GM12878 (cell line): ENCODE results near the gene SOX6. TPM values are rescaled to one million over a fixed set of nuclear protein-coding genes. Genes with fewer than 3 reads are reported as not detected.

Experiments used
- ATAC-seq: fragments of 200-7000 bp; cut with Tn5 transposase; 3 replicates; pipeline ENCODE4 v1.9.1; 2020; ENCODE audit warnings: mild to moderate bottlenecking, moderate library complexity
- BruUV-seq: library from RNA; stranded (reverse); fragments of 400-500 nt; replicated peaks from 2 replicates; lab custom pipeline; 2021; lab: Mats Ljungman, UMichigan
- CTCF ChIA-PET: fragments of 300-600 bp; sonication (Branson Sonifier 250); formaldehyde crosslinking; extraction: SDS; loops from one replicate; lab custom pipeline; 2021; ENCODE audit warnings: inconsistent platforms; lab: Yijun Ruan, JAX
- POLR2A ChIA-PET: fragments of 350-600 bp; formaldehyde crosslinking; extraction: SDS; loops from one replicate; lab custom pipeline; 2021; ENCODE audit warnings: inconsistent platforms; lab: Charles Lee
- RAD21 ChIA-PET: fragments of 300-600 bp; sonication (Branson Sonifier 250); formaldehyde crosslinking; loops from one replicate; lab custom pipeline; 2023; ENCODE audit warnings: antibody characterized with exemption; ENCODE audit not compliant: unreplicated experiment; lab: Charles Lee
- SMC1A ChIA-PET: fragments of 300-600 bp; sonication (Branson Sonifier 250); formaldehyde crosslinking; loops from one replicate; lab custom pipeline; 2023; ENCODE audit not compliant: unreplicated experiment, uncharacterized antibody; lab: Charles Lee
- DNase-seq: peaks from one replicate; pipeline ENCODE4 v3.0.0-alpha.2; 2011; ENCODE audit warnings: low read depth, low spot score
- FAIRE-seq: peaks from 3 replicates; lab custom pipeline; 2011; peaks lifted over from hg19 to GRCh38; lab: Jason Lieb, UNC
- H2AFZ ChIP-seq: 2 replicates; pipeline ENCODE4 v1.6.0; 2011; ENCODE audit warnings: low read depth, low read length, control low read depth; ENCODE audit not compliant: control insufficient read depth
- H3K27ac ChIP-seq: 2 replicates; pipeline ENCODE4 v1.5.1; 2011; ENCODE audit warnings: control low read depth; ENCODE audit not compliant: control insufficient read depth, insufficient read depth
- H3K27me3 ChIP-seq, 2 experiments: replicated peaks in 1 of 2; 2 replicates each; pipeline versions ENCODE4 v1.6.0 to v1.6.1; 2011; ENCODE audit warnings: low read length in 1 of 2; ENCODE audit not compliant: control insufficient read depth in 2 of 2, insufficient read depth in 2 of 2
- H3K36me3 ChIP-seq, 2 experiments: 2 replicates each; pipeline ENCODE4 v1.5.1; 2011; ENCODE audit warnings: low read length in 1 of 2; ENCODE audit not compliant: control insufficient read depth in 2 of 2, insufficient read depth in 2 of 2
- H3K4me1 ChIP-seq: 2 replicates; pipeline ENCODE4 v1.6.1; 2011; ENCODE audit warnings: mild to moderate bottlenecking, low read length, moderate library complexity, mixed read lengths; ENCODE audit not compliant: control insufficient read depth, insufficient read depth
- H3K4me2 ChIP-seq: 2 replicates; pipeline ENCODE4 v1.6.0; 2011; ENCODE audit warnings: control low read depth; ENCODE audit not compliant: control insufficient read depth, insufficient read depth
- H3K4me3 ChIP-seq: fragments of 200-600 bp; sonication (generic); 2 replicates; pipeline ENCODE4 v1.5.1; 2016
- H3K79me2 ChIP-seq: 2 replicates; pipeline ENCODE4 v1.6.0; 2011; ENCODE audit warnings: low read length; ENCODE audit not compliant: control insufficient read depth, insufficient read depth
- H3K9ac ChIP-seq: 2 replicates; pipeline ENCODE4 v1.8.0; 2011; ENCODE audit warnings: low read length, control low read depth, mixed read lengths; ENCODE audit not compliant: control insufficient read depth, insufficient read depth
- H3K9me3 ChIP-seq: replicated peaks from 3 replicates; pipeline ENCODE4 v1.5.1; 2011; ENCODE audit warnings: mild to moderate bottlenecking, low read length; ENCODE audit not compliant: control insufficient read depth, insufficient read depth
- H4K20me1 ChIP-seq: 2 replicates; pipeline ENCODE4 v1.6.0; 2011; ENCODE audit not compliant: control insufficient read depth, insufficient read depth
- BCL11A ChIP-seq: IDR thresholded peaks from 2 replicates; pipeline ENCODE4 v1.6.1; 2011; ENCODE audit warnings: low read depth, low read length
- BHLHE40 ChIP-seq, 2 experiments: fragments of 450-650 bp in 1 of 2; IDR thresholded peaks; 2 replicates each; pipeline ENCODE4 v1.6.1; 2011 to 2017; ENCODE audit warnings: low read depth in 2 of 2, borderline replicate concordance in 1 of 2, improper control_type of control experiment in 1 of 2, low read length in 1 of 2, mild to moderate bottlenecking in 1 of 2
- CHD1 ChIP-seq: IDR thresholded peaks from 2 replicates; pipeline ENCODE4 v1.6.1; 2012; ENCODE audit warnings: low read depth, low read length, improper control_type of control experiment
- CTCF ChIP-seq, 3 experiments: IDR thresholded peaks in 2 of 3; conservative IDR thresholded peaks in 1 of 3; 2 replicates each; pipeline ENCODE4 v1.5.1; 2011; ENCODE audit warnings: low read depth in 3 of 3, low read length in 3 of 3, mild to moderate bottlenecking in 3 of 3, control low read depth in 2 of 3, moderate library complexity in 2 of 3, inconsistent platforms in 1 of 3, mixed read lengths in 1 of 3; ENCODE audit not compliant: control insufficient read depth in 2 of 3, insufficient read depth in 1 of 3; ENCODE audit errors: extremely low read depth in 1 of 3
- CUX1 ChIP-seq: IDR thresholded peaks from 2 replicates; pipeline ENCODE4 v1.6.1; 2012; ENCODE audit warnings: improper control_type of control experiment, low read depth, low read length; ENCODE audit not compliant: insufficient replicate concordance
- FOXK2 ChIP-seq: fragments of 450-650 bp; IDR thresholded peaks from 2 replicates; pipeline ENCODE4 v1.6.1; 2017; ENCODE audit warnings: mild to moderate bottlenecking, moderate library complexity
- HDGF ChIP-seq: fragments of 450-650 bp; IDR thresholded peaks from 2 replicates; pipeline ENCODE4 v1.6.1; 2016; ENCODE audit warnings: antibody characterized with exemption
- MYC ChIP-seq: IDR thresholded peaks from 2 replicates; pipeline ENCODE4 v1.6.1; 2011; ENCODE audit warnings: mild to moderate bottlenecking, low read length, moderate library complexity, inconsistent platforms; ENCODE audit not compliant: insufficient read depth, insufficient replicate concordance, insufficient read length, severe bottlenecking
- RAD21 ChIP-seq: IDR thresholded peaks from 2 replicates; pipeline ENCODE4 v1.6.1; 2011; ENCODE audit warnings: mild to moderate bottlenecking, low read depth, low read length, moderate library complexity; ENCODE audit not compliant: insufficient read depth
- RAD51 ChIP-seq: fragments of 450-650 bp; IDR thresholded peaks from 2 replicates; pipeline ENCODE4 v1.6.1; 2016; ENCODE audit warnings: moderate library complexity, mild to moderate bottlenecking, inconsistent platforms
- RBBP5 ChIP-seq: fragments of 200-600 bp; sonication (generic); conservative IDR thresholded peaks from 2 replicates; pipeline ENCODE4 v1.6.1; 2016
- SIX5 ChIP-seq: IDR thresholded peaks from 2 replicates; pipeline ENCODE4 v1.6.1; 2011; ENCODE audit warnings: mild to moderate bottlenecking, low read depth, low read length, moderate library complexity; ENCODE audit not compliant: severe bottlenecking
- SMAD1 ChIP-seq: fragments of 450-650 bp; IDR thresholded peaks from 2 replicates; pipeline ENCODE4 v1.6.1; 2018; ENCODE audit warnings: mild to moderate bottlenecking, low read depth; ENCODE audit not compliant: partially characterized antibody
- SUPT20H ChIP-seq: IDR thresholded peaks from 2 replicates; pipeline ENCODE4 v1.6.1; 2011; ENCODE audit warnings: low read depth, mild to moderate bottlenecking, low read length, moderate library complexity, borderline replicate concordance; ENCODE audit not compliant: control insufficient read depth
- TCF3 ChIP-seq: IDR thresholded peaks from 2 replicates; pipeline ENCODE4 v1.6.1; 2012; ENCODE audit warnings: low read depth, mild to moderate bottlenecking, low read length, borderline replicate concordance; ENCODE audit not compliant: insufficient read depth
- ZNF217 ChIP-seq: fragments of 450-650 bp; IDR thresholded peaks from 2 replicates; pipeline ENCODE4 v1.6.1; 2017; ENCODE audit warnings: antibody characterized with exemption, mild to moderate bottlenecking
- ZSCAN29 ChIP-seq: fragments of 450-650 bp; IDR thresholded peaks from 2 replicates; pipeline ENCODE4 v1.6.1; 2017; ENCODE audit warnings: mild to moderate bottlenecking, moderate library complexity
- WGBS: methylation state at CpG from one replicate; pipeline ENCODE4 v1.1.6; 2016; ENCODE audit warnings: low lambda C conversion rate; ENCODE audit not compliant: insufficient replicate concordance, insufficient coverage; ENCODE audit errors: missing lambda C conversion rate; 5-methylcytosine and 5-hydroxymethylcytosine counted together
- in situ Hi-C: fragments of 300-500 bp; cut with MboI; formaldehyde crosslinking; loops from 9 replicates; pipeline ENCODE4 v1.14.3; 2018; ENCODE audit warnings: mixed read lengths
- intact Hi-C: fragments of 100-400 bp; cut with micrococcal nuclease; formaldehyde crosslinking; loops from one replicate; pipeline ENCODE4 v1.14.2; 2022; ENCODE audit not compliant: unreplicated experiment
- polyA plus RNA-seq, 11 experiments: library from polyadenylated mRNA; depleted of rRNA in 4 of 11; unstranded in 6 of 11; stranded (reverse) in 5 of 11; fragments of >200 nt; fragmentation: Nextera tagmentation in 4 of 11; fragmentation: Illumina TruSeq in 1 of 11; extraction: Ambion mirVana in 4 of 11; extraction: Trizol in 1 of 11; gene quantifications; 1 replicate in 1 of 11; 2 replicates in 10 of 11; pipeline versions ENCODE4 v1.2.1 to v1.2.3, GENCODE V29; 2011 to 2016; ENCODE audit warnings: inconsistent platforms in 2 of 11, missing spikeins in 2 of 11, low read depth in 1 of 11
- total RNA-seq, 4 experiments: library from RNA; depleted of rRNA in 3 of 4; stranded (reverse); fragments of >200 nt in 3 of 4; fragmentation: Illumina TruSeq in 1 of 4; extraction: Trizol in 1 of 4; gene quantifications; 2 replicates each; pipeline versions ENCODE4 v1.2.1 to v1.2.3, GENCODE V29; 2013 to 2021

Gene SOX6
- total and polyA plus RNA-seq, 10 of the 15 experiments (the other 5 are each of a cell fraction or from before 2014, with no cell fraction given): 0.03 to 0.71 (median 0.29) TPM; not detected in 4

- WGBS: 0% methylated on average over 6 of the region's 6 CpGs
- Histone ChIP-seq H3K4me3 (no peak overlapping the region), H3K4me1 (no peaks in the 10 kb centered on the region), H2AFZ (peak overlapping the region; percentile 28; the same call in 1 of the 2 replicates), H4K20me1 (no peaks in the 10 kb centered on the region), H3K36me3 (no peaks in the 10 kb centered on the region), H3K27ac (peak overlapping the region; percentile 17; the same call in 1 of the 2 replicates), H3K79me2 (no peaks in the 10 kb centered on the region), H3K9me3 (no peaks in the 10 kb centered on the region), H3K4me2 (peak overlapping the region; percentile 56), H3K9ac (no peak overlapping the region), H3K27me3 (no peaks in the 10 kb centered on the region)
- POLR2A ChIA-PET: no interaction called here
- CTCF ChIA-PET: interaction anchor here (1.0 to 2.1 kb wide), 3 partner anchors 10 to 19 kb away, joined by 3 to 6 read pairs (median 4); no protein-coding TSS in a partner anchor
- intact Hi-C loops: no loop called here
- BruUV-seq: no TSS peak
- in situ Hi-C loops: no loop called here
- ATAC-seq (peak; percentile 78), DNase-seq (peak; percentile 35), FAIRE-seq (peak; percentile 54)
- RAD21 ChIA-PET: no interaction called here
- SMC1A ChIA-PET: interaction anchor here (1.9 to 2.1 kb wide), 2 partner anchors 18 to 29 kb away, joined by 5 to 9 read pairs; no protein-coding TSS in a partner anchor
- no peak for TF ChIP-seq MYC
- no peak for TF ChIP-seq SUPT20H
- TF ChIP-seq CTCF (IDR thresholded peaks at IDR 0.05 in 2 of 3, conservative IDR thresholded peaks at IDR 0.05 in 1 of 3; ENCODE audit: control insufficient read depth in 2 of 3, extremely low read depth in 1 of 3, insufficient read depth in 1 of 3, low read depth in 3 of 3, low read length in 3 of 3): no peak
- TF ChIP-seq FOXK2: no peak
- no peak for TF ChIP-seq RAD51
- no peak for TF ChIP-seq HDGF
- no peak for TF ChIP-seq ZNF217
- no peak for TF ChIP-seq RBBP5
- no peak for TF ChIP-seq CUX1
- TF ChIP-seq SIX5: no peak
- no peak for TF ChIP-seq ZSCAN29
- no peak for TF ChIP-seq RAD21
- no peak for TF ChIP-seq CHD1
- TF ChIP-seq BHLHE40 (IDR thresholded peaks at IDR 0.05; ENCODE audit: borderline replicate concordance in 1 of 2, low read depth in 2 of 2, low read length in 1 of 2): peak; percentile 62 to 73
- no peak for TF ChIP-seq SMAD1
- no peak for TF ChIP-seq TCF3
- 0 out of 2 replicates have a peak, but pooled peaks have one; percentile 51 for TF ChIP-seq BCL11A
Observed at GRCh38 chr11:15969701-15970329, 386.5 kb downstream of the SOX6 start.
